SK-N-MC (cell line): ENCODE data around the gene LRCH1.

Experiments used
- DNase-seq: peaks from one replicate; pipeline ENCODE4 v3.0.0-alpha.2; 2011; ENCODE audit warnings: low read depth, low spot score
- H3K27ac ChIP-seq: fragments of 200-600 bp; sonication (generic); 2 replicates; pipeline ENCODE4 v1.5.1; 2016; ENCODE audit warnings: mixed run types
- H3K36me3 ChIP-seq: fragments of 200-600 bp; sonication (generic); 2 replicates; pipeline ENCODE4 v1.6.1; 2017; ENCODE audit warnings: antibody characterized with exemption, low read length, mixed read lengths; ENCODE audit not compliant: insufficient read depth
- H3K4me3 ChIP-seq: fragments of 200-600 bp; sonication (generic); 2 replicates; pipeline ENCODE4 v1.5.1; 2016
- H3K9ac ChIP-seq: fragments of 200-600 bp; sonication (generic); 2 replicates; pipeline ENCODE4 v1.8.0; 2017; ENCODE audit warnings: mixed run types, mixed read lengths; ENCODE audit not compliant: insufficient read length
- H3K9me3 ChIP-seq: fragments of 200-600 bp; sonication (generic); 2 replicates; pipeline ENCODE4 v1.6.1; 2017; ENCODE audit warnings: low read depth, mild to moderate bottlenecking, antibody characterized with exemption, low read length, moderate library complexity, mixed read lengths
- EZH2 ChIP-seq: fragments of 200-600 bp; sonication (generic); IDR thresholded peaks from one replicate; pipeline ENCODE4 v1.6.1; 2017; ENCODE audit warnings: antibody characterized with exemption
- FOXP2 ChIP-seq: optimal IDR thresholded peaks from 2 replicates; pipeline ENCODE3; 2011; ENCODE audit warnings: mild to moderate bottlenecking, moderate library complexity; ENCODE audit not compliant: insufficient read depth; ENCODE audit errors: extremely low read length, control extremely low read depth
- POLR2AphosphoS5 ChIP-seq: IDR thresholded peaks from 2 replicates; pipeline ENCODE4 v1.6.1; 2012; ENCODE audit warnings: mild to moderate bottlenecking, low read depth, low read length, borderline replicate concordance

LRCH1 gene

GRCh38 chr13:46606970-46607369, 54.0 kb downstream of the LRCH1 start:
- no peaks in the 10 kb centered on the region for H3K36me3 ChIP-seq
- H3K9ac ChIP-seq, result no peak overlapping the region
- H3K4me3 ChIP-seq, result no peak overlapping the region
- H3K27ac ChIP-seq, result no peak overlapping the region
- no peaks in the 10 kb centered on the region for H3K9me3 ChIP-seq
- no peak for DNase-seq
- TF ChIP-seq FOXP2 (no peak), POLR2AphosphoS5 (no peak), EZH2 (no peak)

GRCh38 chr13:46607768-46608564, 55.0 kb downstream of the LRCH1 start:
- Histone ChIP-seq H3K36me3 (no peaks in the 10 kb centered on the region), H3K9ac (no peak overlapping the region), H3K9me3 (no peaks in the 10 kb centered on the region), H3K4me3 (no peak overlapping the region), H3K27ac (no peak overlapping the region)
- DNase-seq, result no peak
- no peak for TF ChIP-seq FOXP2
- no peak for TF ChIP-seq POLR2AphosphoS5
- no peak for TF ChIP-seq EZH2

- Histone ChIP-seq H3K27ac (no peak overlapping the region), H3K36me3 (no peaks in the 10 kb centered on the region), H3K9me3 (no peaks in the 10 kb centered on the region), H3K9ac (no peak overlapping the region), H3K4me3 (no peak overlapping the region)
- no peak for DNase-seq
- TF ChIP-seq EZH2, result no peak
- TF ChIP-seq POLR2AphosphoS5, result no peak
- TF ChIP-seq FOXP2, result no peak
Measured at GRCh38 chr13:46609052-46609451, 56.1 kb downstream of the LRCH1 start.

DNA sequence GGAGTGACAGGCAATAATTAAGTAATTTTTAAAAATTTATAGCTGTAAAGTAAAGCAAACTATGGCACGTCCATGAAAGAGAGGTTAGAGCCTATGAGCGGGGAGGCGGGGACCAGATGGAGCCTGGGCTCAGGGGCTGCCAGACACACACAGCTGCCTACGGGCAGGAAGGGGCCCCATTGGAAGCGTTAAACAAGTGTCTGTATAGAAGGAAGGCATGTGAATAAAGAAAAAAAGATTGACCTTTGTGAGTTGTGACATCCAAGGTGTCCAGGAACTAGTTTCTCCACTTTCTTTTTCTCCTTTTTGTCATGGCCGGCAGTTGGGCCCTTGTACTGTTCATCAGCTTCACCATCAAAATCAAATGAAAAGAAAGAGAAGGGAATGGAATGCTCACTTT, 56.8 kb downstream of the LRCH1 start:
- Histone ChIP-seq H3K36me3 (no peaks in the 10 kb centered on the region), H3K27ac (no peak overlapping the region), H3K9me3 (no peaks in the 10 kb centered on the region), H3K9ac (no peak overlapping the region), H3K4me3 (no peak overlapping the region)
- no peak for TF ChIP-seq EZH2
- TF ChIP-seq FOXP2, result no peak
- no peak for TF ChIP-seq POLR2AphosphoS5
- no peak for DNase-seq

GRCh38 chr13:46612267-46612666, 59.3 kb downstream of the LRCH1 start:
- no peaks in the 10 kb centered on the region for H3K9me3 ChIP-seq
- no peak overlapping the region for H3K27ac ChIP-seq
- H3K4me3 ChIP-seq, result no peak overlapping the region
- DNase-seq, result no peak
- H3K9ac ChIP-seq, result no peak overlapping the region
- no peaks in the 10 kb centered on the region for H3K36me3 ChIP-seq
- TF ChIP-seq FOXP2, result no peak
- no peak for TF ChIP-seq POLR2AphosphoS5
- TF ChIP-seq EZH2, result no peak

- Histone ChIP-seq H3K4me3 (no peak overlapping the region), H3K27ac (no peak overlapping the region), H3K9ac (no peak overlapping the region), H3K36me3 (no peaks in the 10 kb centered on the region), H3K9me3 (no peaks in the 10 kb centered on the region)
- no peak for TF ChIP-seq EZH2
- TF ChIP-seq POLR2AphosphoS5, result no peak
- no peak for TF ChIP-seq FOXP2
- DNase-seq, result no peak
Measured at GRCh38 chr13:46613409-46614049, 60.6 kb downstream of the LRCH1 start.

DNA sequence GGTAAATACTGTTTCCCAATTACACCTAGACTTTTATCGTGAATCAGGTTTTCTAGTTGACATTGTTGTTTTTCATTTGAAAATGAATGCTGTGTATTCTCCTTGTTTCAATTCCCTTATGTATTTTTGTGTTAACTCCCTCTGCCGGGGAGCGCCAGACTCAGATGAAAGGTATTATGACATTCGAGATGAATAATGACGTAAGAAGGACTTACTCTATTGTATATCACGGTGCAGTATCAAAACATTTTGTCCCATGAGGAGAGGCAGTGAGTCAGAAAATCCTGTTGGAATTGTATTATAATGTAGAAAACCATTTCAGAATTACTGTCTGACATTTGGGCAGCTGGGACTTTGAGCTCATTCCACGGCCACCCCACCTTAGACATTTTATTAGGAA, 61.6 kb downstream of the LRCH1 start:
- TF ChIP-seq POLR2AphosphoS5 (no peak), FOXP2 (no peak), EZH2 (no peak)
- H3K9ac ChIP-seq, result no peak overlapping the region
- no peaks in the 10 kb centered on the region for H3K36me3 ChIP-seq
- H3K4me3 ChIP-seq, result no peak overlapping the region
- H3K9me3 ChIP-seq, result no peaks in the 10 kb centered on the region
- no peak overlapping the region for H3K27ac ChIP-seq
- DNase-seq, result no peak

DNA sequence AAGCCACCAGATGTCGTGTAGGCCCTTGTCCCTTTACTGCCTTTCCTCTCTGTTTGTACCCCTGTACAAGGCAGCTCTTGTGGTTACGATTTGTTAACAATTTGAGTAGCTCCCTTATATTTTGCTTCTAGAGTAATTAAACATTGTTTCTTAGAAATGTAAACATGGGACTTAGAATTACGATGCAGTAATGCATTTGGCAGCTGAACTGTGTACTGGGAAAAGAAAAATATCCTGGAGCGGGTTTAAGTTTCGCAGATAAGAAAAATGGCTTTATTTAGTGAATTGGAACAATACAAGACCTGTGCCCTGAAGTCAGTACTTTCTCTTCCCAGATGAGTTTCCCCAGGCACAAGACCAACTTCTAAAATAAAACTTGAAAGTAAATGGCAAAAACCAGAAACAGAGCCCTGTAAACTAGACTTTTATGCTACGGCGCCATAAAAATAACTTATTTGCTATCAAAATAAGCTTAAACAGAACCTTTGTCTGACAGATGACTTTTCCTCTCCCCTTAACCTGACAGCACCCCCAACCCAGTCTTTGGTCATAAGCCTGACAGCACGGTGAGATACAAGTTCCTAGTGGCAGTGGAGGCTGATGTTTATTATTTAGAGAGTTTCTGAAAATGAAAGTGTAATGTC, 63.0 kb downstream of the LRCH1 start:
- no peak overlapping the region for H3K9ac ChIP-seq
- no peak overlapping the region for H3K27ac ChIP-seq
- TF ChIP-seq EZH2, result no peak
- TF ChIP-seq FOXP2, result no peak
- no peak for TF ChIP-seq POLR2AphosphoS5
- no peak overlapping the region for H3K4me3 ChIP-seq
- no peaks in the 10 kb centered on the region for H3K9me3 ChIP-seq
- no peaks in the 10 kb centered on the region for H3K36me3 ChIP-seq
- no peak for DNase-seq
